K562 (cell line): Measurements from ENCODE around the gene KANK4. TPM values are rescaled to one million over a fixed set of nuclear protein-coding genes. Genes with fewer than 3 reads are reported as not detected.

Experiments
- ATAC-seq: fragments of 200-7000 bp; cut with Tn5 transposase; 3 replicates; pipeline ENCODE4 v1.9.1; 2020; ENCODE audit warnings: moderate library complexity
- BruUV-seq: library from RNA; stranded (reverse); fragments of 400-500 nt; replicated peaks from 2 replicates; lab custom pipeline; 2021; lab: Mats Ljungman, UMichigan
- CTCF ChIA-PET: fragments of 300-600 bp; formaldehyde crosslinking; extraction: SDS; loops from one replicate; lab custom pipeline; 2021; ENCODE audit warnings: low intra/inter-chr PET ratio; lab: Yijun Ruan, JAX
- POLR2A ChIA-PET: fragments of 300-600, 350-650 bp; sonication (Branson Sonifier 250); formaldehyde crosslinking; extraction: SDS; loops from one replicate; lab custom pipeline; 2021; ENCODE audit warnings: antibody characterized with exemption, inconsistent platforms; lab: Yijun Ruan, JAX
- DNase-seq, 4 experiments: peaks; one replicate each; pipeline versions ENCODE4 v3.0.0 to v3.0.0-alpha.2; 2011 to 2018; ENCODE audit warnings: low spot score in 3 of 4, mixed read lengths in 3 of 4; ENCODE audit errors: extremely low read depth in 1 of 4
- FAIRE-seq: peaks from 2 replicates; lab custom pipeline; 2011; peaks lifted over from hg19 to GRCh38; lab: Jason Lieb, UNC
- H2AFZ ChIP-seq: 2 replicates; pipeline ENCODE4 v1.6.0; 2011; ENCODE audit warnings: low read depth, low read length, control low read depth, inconsistent platforms
- H3K27ac ChIP-seq: fragments of 200-600 bp; 3 replicates; pipeline ENCODE4 v1.8.0; 2011; ENCODE audit warnings: low read depth, mild to moderate bottlenecking, control low read depth, inconsistent platforms, low read length, moderate library complexity, mixed read lengths; ENCODE audit errors: extremely low read depth
- H3K27me3 ChIP-seq, 2 experiments: fragments of 300-600 bp in 1 of 2; 2 replicates in 1 of 2; 3 replicates in 1 of 2; pipeline versions ENCODE4 v1.6.0 to v1.8.0; 2011; ENCODE audit warnings: inconsistent platforms in 2 of 2, low read length in 2 of 2, mild to moderate bottlenecking in 1 of 2, mixed read lengths in 1 of 2, moderate library complexity in 1 of 2; ENCODE audit not compliant: control insufficient read depth in 2 of 2, insufficient read depth in 2 of 2
- H3K36me3 ChIP-seq: fragments of 300-600 bp; 3 replicates; pipeline ENCODE4 v1.8.0; 2011; ENCODE audit warnings: mild to moderate bottlenecking, low read length, inconsistent platforms; ENCODE audit not compliant: control insufficient read depth, insufficient read depth
- H3K4me1 ChIP-seq, 2 experiments: fragments of 200-600 bp in 1 of 2; replicated peaks in 1 of 2; 2 replicates in 1 of 2; 3 replicates in 1 of 2; pipeline versions ENCODE4 v1.5.1 to v1.8.0; 2011; ENCODE audit warnings: inconsistent platforms in 2 of 2, low read length in 2 of 2, mild to moderate bottlenecking in 1 of 2, mixed read lengths in 1 of 2, moderate library complexity in 1 of 2; ENCODE audit not compliant: control insufficient read depth in 2 of 2, insufficient read depth in 2 of 2
- H3K4me2 ChIP-seq: 2 replicates; pipeline ENCODE4 v1.6.1; 2011; ENCODE audit warnings: low read length, control low read depth, inconsistent platforms, mixed read lengths; ENCODE audit not compliant: insufficient read depth
- H3K4me3 ChIP-seq: fragments of 200-600 bp; sonication (generic), shearing (Covaris generic); 2 replicates; pipeline ENCODE4 v1.5.1; 2016; ENCODE audit warnings: control low read depth, inconsistent platforms
- H3K79me2 ChIP-seq: fragments of 200-600 bp; 3 replicates; pipeline ENCODE4 v1.8.0; 2011; ENCODE audit warnings: low read length, inconsistent platforms; ENCODE audit not compliant: control insufficient read depth, insufficient read depth
- H3K9ac ChIP-seq, 2 experiments: 2 replicates each; pipeline versions ENCODE4 v1.6.0 to v1.6.1; 2011; ENCODE audit warnings: low read depth in 2 of 2, low read length in 2 of 2, control low read depth in 1 of 2, inconsistent platforms in 1 of 2, mild to moderate bottlenecking in 1 of 2, mixed read lengths in 1 of 2; ENCODE audit not compliant: insufficient read depth in 1 of 2
- H3K9me1 ChIP-seq: one replicate; pipeline ENCODE4 v1.6.0; 2011; ENCODE audit warnings: inconsistent platforms, mild to moderate bottlenecking, low read length, moderate library complexity; ENCODE audit not compliant: control insufficient read depth, insufficient read depth
- H3K9me3 ChIP-seq: replicated peaks from 2 replicates; pipeline ENCODE4 v1.5.1; 2011; ENCODE audit warnings: low read depth, low read length, inconsistent platforms; ENCODE audit not compliant: control insufficient read depth, insufficient read depth
- H4K20me1 ChIP-seq: replicated peaks from 2 replicates; pipeline ENCODE4 v1.6.1; 2011; ENCODE audit warnings: low read length, inconsistent platforms, mixed read lengths; ENCODE audit not compliant: control insufficient read depth, insufficient read depth
- GTF2E2 ChIP-seq: fragments of 200-800 bp; sonication (Bioruptor generic); IDR thresholded peaks from 2 replicates; pipeline ENCODE4 v1.6.1; 2016; ENCODE audit warnings: missing genetic modification characterization, missing compliant biosample characterization
- JUNB ChIP-seq: fragments of 450-650 bp; formaldehyde crosslinking; conservative IDR thresholded peaks from 2 replicates; pipeline ENCODE4 v1.4.0; 2020; ENCODE audit warnings: mild to moderate bottlenecking
- MIER1 ChIP-seq: fragments of 450-650 bp; IDR thresholded peaks from 2 replicates; pipeline ENCODE4 v1.6.1; 2016; ENCODE audit warnings: antibody characterized with exemption, mild to moderate bottlenecking, low read depth
- SIRT6 ChIP-seq: IDR thresholded peaks from one replicate; pipeline ENCODE4 v1.6.1; 2012; ENCODE audit warnings: low read depth, mild to moderate bottlenecking, control low read depth, inconsistent platforms, low read length, moderate library complexity
- STAT5A ChIP-seq: IDR thresholded peaks from 2 replicates; pipeline ENCODE4 v1.6.1; 2012; ENCODE audit warnings: low read length, inconsistent platforms, borderline replicate concordance
- TEAD2 ChIP-seq: fragments of 450-650 bp; IDR thresholded peaks from 2 replicates; pipeline ENCODE4 v1.6.1; 2016; ENCODE audit warnings: missing genetic modification characterization, control low read depth, missing compliant biosample characterization
- WGBS: fragments of 100-300 bp; shearing (Covaris generic); methylation state at CpG from one replicate; pipeline ENCODE4 v1.1.6; 2016; ENCODE audit warnings: low coverage, mixed read lengths; ENCODE audit not compliant: insufficient coverage; ENCODE audit errors: missing lambda C conversion rate; 5-methylcytosine and 5-hydroxymethylcytosine counted together
- in situ Hi-C: fragments of 300-500 bp; cut with MboI; formaldehyde crosslinking; loops from 4 replicates; pipeline ENCODE4 v1.15.0; 2018; ENCODE audit warnings: inconsistent platforms, mixed read lengths
- intact Hi-C: fragments of 100-400 bp; cut with micrococcal nuclease; formaldehyde crosslinking; loops from 2 replicates; pipeline ENCODE4 v1.14.2; 2022
- polyA plus RNA-seq, 8 experiments: library from polyadenylated mRNA; depleted of rRNA in 4 of 8; stranded (reverse) in 5 of 8; unstranded in 3 of 8; fragments of >200 nt; fragmentation: Nextera tagmentation in 2 of 8; fragmentation: Illumina TruSeq in 1 of 8; extraction: Ambion mirVana in 2 of 8; extraction: Trizol in 1 of 8; gene quantifications; 2 replicates each; pipeline versions ENCODE4 v1.2.1 to v1.2.3, GENCODE V29; 2011 to 2014; ENCODE audit warnings: inconsistent platforms in 1 of 8, missing spikeins in 1 of 8
- total RNA-seq, 7 experiments: library from RNA; depleted of rRNA in 6 of 7; stranded (reverse); fragments of >200 nt in 6 of 7; fragmentation: Illumina TruSeq in 2 of 7; extraction: Trizol in 2 of 7; gene quantifications; 2 replicates each; pipeline versions ENCODE4 v1.2.1 to v1.2.3, GENCODE V29; 2011 to 2021; ENCODE audit warnings: low replicate concordance in 1 of 7
- TF ChIP-seq, protein P1 (sequence below), 2 experiments: fragments of 450-650 bp in 1 of 2; IDR thresholded peaks; 2 replicates each; pipeline ENCODE4 v1.6.1; 2011 to 2017; ENCODE audit warnings: low read depth in 2 of 2, antibody characterized with exemption in 1 of 2, borderline replicate concordance in 1 of 2, low read length in 1 of 2, mild to moderate bottlenecking in 1 of 2, mixed read lengths in 1 of 2; ENCODE audit not compliant: control insufficient read depth in 1 of 2

Gene KANK4
- total and polyA plus RNA-seq, 9 of the 15 experiments (the other 6 are each of a cell fraction or from before 2014, with no cell fraction given): not detected

DNA sequence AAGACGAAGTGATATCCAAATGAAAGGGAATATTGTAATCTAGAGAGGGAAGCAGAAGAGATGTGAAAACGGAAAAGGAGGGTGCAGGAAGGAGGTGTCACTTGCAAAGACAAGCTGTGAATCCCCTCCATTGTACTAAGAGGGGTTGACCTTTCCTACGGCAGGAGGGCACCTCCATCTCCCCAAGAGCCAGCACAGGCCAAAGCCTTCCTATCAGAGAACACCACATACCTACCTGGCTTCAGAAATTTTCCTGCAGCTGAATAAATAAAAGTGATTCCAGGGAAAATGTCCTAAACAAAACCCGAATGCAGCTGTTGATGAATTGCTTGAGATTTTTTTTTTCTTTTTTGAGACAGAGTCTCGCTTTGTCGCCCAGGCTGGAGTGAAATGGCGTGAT, 14.3 kb downstream of the KANK4 start:
- Histone ChIP-seq H3K27ac (no peak overlapping the region), H3K9me3 (no peaks in the 10 kb centered on the region), H3K4me1 (no peaks in the 10 kb centered on the region), H3K9ac (no peak overlapping the region), H3K4me3 (no peak overlapping the region), H3K9me1 (no peaks in the 10 kb centered on the region), H2AFZ (no peak overlapping the region), H4K20me1 (no peaks in the 10 kb centered on the region), H3K79me2 (no peaks in the 10 kb centered on the region), H3K4me2 (no peak overlapping the region), H3K36me3 (no peaks in the 10 kb centered on the region), H3K27me3 (peaks cover 6 to 32% of the 10 kb centered on the region in 2 experiments; a peak in 4 of 5 replicates)
- WGBS: 3% methylated on average over 7 of the region's 7 CpGs
- no peak for DNase-seq
- ChIA-PET CTCF (no interaction called here), POLR2A (no interaction called here)
- in situ Hi-C loops (no loop called here), intact Hi-C loops (no loop called here)
- FAIRE-seq: no peak
- BruUV-seq: no TSS peak
- no peak for TF ChIP-seq GTF2E2 (tag)
- no peak for TF ChIP-seq TEAD2
- TF ChIP-seq, protein P1, sequence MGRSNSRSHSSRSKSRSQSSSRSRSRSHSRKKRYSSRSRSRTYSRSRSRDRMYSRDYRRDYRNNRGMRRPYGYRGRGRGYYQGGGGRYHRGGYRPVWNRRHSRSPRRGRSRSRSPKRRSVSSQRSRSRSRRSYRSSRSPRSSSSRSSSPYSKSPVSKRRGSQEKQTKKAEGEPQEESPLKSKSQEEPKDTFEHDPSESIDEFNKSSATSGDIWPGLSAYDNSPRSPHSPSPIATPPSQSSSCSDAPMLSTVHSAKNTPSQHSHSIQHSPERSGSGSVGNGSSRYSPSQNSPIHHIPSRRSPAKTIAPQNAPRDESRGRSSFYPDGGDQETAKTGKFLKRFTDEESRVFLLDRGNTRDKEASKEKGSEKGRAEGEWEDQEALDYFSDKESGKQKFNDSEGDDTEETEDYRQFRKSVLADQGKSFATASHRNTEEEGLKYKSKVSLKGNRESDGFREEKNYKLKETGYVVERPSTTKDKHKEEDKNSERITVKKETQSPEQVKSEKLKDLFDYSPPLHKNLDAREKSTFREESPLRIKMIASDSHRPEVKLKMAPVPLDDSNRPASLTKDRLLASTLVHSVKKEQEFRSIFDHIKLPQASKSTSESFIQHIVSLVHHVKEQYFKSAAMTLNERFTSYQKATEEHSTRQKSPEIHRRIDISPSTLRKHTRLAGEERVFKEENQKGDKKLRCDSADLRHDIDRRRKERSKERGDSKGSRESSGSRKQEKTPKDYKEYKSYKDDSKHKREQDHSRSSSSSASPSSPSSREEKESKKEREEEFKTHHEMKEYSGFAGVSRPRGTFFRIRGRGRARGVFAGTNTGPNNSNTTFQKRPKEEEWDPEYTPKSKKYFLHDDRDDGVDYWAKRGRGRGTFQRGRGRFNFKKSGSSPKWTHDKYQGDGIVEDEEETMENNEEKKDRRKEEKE (IDR thresholded peaks at IDR 0.05; ENCODE audit: borderline replicate concordance in 1 of 2, control insufficient read depth in 1 of 2, low read depth in 2 of 2, low read length in 1 of 2): no peak
- no peak for TF ChIP-seq STAT5A
- TF ChIP-seq SIRT6: no peak
- no peak for TF ChIP-seq MIER1
- no peak for TF ChIP-seq JUNB (CRISPR knock-in tag)
- no peak for ATAC-seq
